Hepatocyte (in vitro differentiated cells): ENCODE results near the gene PIK3R6. TPM values are rescaled to one million over a fixed set of nuclear protein-coding genes. Genes with fewer than 3 reads are reported as not detected.

Source experiments
- DNase-seq: peaks from one replicate; pipeline ENCODE4 v3.0.0-alpha.2; 2016; ENCODE audit warnings: low spot score
- H2AFZ ChIP-seq: fragments of 200-600 bp; sonication (generic); 2 replicates; pipeline ENCODE4 v1.6.0; 2016; ENCODE audit warnings: antibody characterized with exemption, mild to moderate bottlenecking
- H3K27ac ChIP-seq: fragments of 200-600 bp; sonication (generic); 2 replicates; pipeline ENCODE4 v1.5.1; 2016; ENCODE audit warnings: mild to moderate bottlenecking
- H3K27me3 ChIP-seq: fragments of 200-600 bp; sonication (generic); 2 replicates; pipeline ENCODE4 v1.6.1; 2016
- H3K36me3 ChIP-seq: fragments of 200-600 bp; sonication (generic); replicated peaks from 2 replicates; pipeline ENCODE4 v1.5.1; 2016; ENCODE audit warnings: low read depth; ENCODE audit not compliant: insufficient read depth
- H3K4me1 ChIP-seq: fragments of 200-600 bp; sonication (generic); 2 replicates; pipeline ENCODE4 v1.5.1; 2016; ENCODE audit warnings: mild to moderate bottlenecking, moderate library complexity; ENCODE audit not compliant: insufficient read depth
- H3K4me2 ChIP-seq: fragments of 200-600 bp; sonication (generic); 2 replicates; pipeline ENCODE4 v1.6.0; 2016
- H3K4me3 ChIP-seq: fragments of 200-600 bp; sonication (generic); 2 replicates; pipeline ENCODE4 v1.5.1; 2016; ENCODE audit warnings: mild to moderate bottlenecking
- H3K79me2 ChIP-seq: fragments of 200-600 bp; sonication (generic); 2 replicates; pipeline ENCODE4 v1.6.0; 2017; ENCODE audit warnings: mild to moderate bottlenecking
- H3K9me2 ChIP-seq: fragments of 200-600 bp; sonication (generic); replicated peaks from 2 replicates; pipeline ENCODE4 v1.6.0; 2017; ENCODE audit warnings: mild to moderate bottlenecking; ENCODE audit not compliant: insufficient read depth
- H3K9me3 ChIP-seq: fragments of 200-600 bp; sonication (generic); 2 replicates; pipeline ENCODE4 v1.5.1; 2016; ENCODE audit warnings: low read depth, mild to moderate bottlenecking
- H4K20me1 ChIP-seq: fragments of 200-600 bp; sonication (generic); 2 replicates; pipeline ENCODE4 v1.6.0; 2016; ENCODE audit warnings: mild to moderate bottlenecking; ENCODE audit not compliant: insufficient read depth, poor library complexity, severe bottlenecking
- EZH2 ChIP-seq: fragments of 200-600 bp; sonication (generic); IDR thresholded peaks from 2 replicates; pipeline ENCODE4 v1.6.1; 2016; ENCODE audit warnings: antibody characterized with exemption, mild to moderate bottlenecking, borderline replicate concordance
- EZH2phosphoT487 ChIP-seq: fragments of 200-600 bp; sonication (generic); IDR thresholded peaks from one replicate; pipeline ENCODE4 v1.6.1; 2018; ENCODE audit warnings: antibody characterized with exemption, mild to moderate bottlenecking, low read depth, moderate library complexity; ENCODE audit not compliant: unreplicated experiment, severe bottlenecking
- WGBS: methylation state at CpG from one replicate; pipeline ENCODE4 v1.1.6; 2016; ENCODE audit warnings: low lambda C conversion rate; ENCODE audit errors: missing lambda C conversion rate; 5-methylcytosine and 5-hydroxymethylcytosine counted together
- polyA plus RNA-seq: library from polyadenylated mRNA; unstranded; fragments of >200 nt; fragmentation: Nextera tagmentation; extraction: Ambion mirVana; gene quantifications from 2 replicates; pipeline ENCODE4 v1.2.1, GENCODE V29; 2016
- total RNA-seq: library from RNA; depleted of rRNA; stranded (reverse); fragments of >200 nt; gene quantifications from 2 replicates; pipeline ENCODE4 v1.2.3, GENCODE V29; 2014
- TF ChIP-seq, protein P1 (sequence below): fragments of 200-600 bp; sonication (generic); IDR thresholded peaks from 2 replicates; pipeline ENCODE4 v1.5.1; 2016; ENCODE audit warnings: antibody characterized with exemption, mild to moderate bottlenecking; ENCODE audit not compliant: poor library complexity

Gene PIK3R6
- total and polyA plus RNA-seq, 2 experiments from 2014 or later, result 0.07 to 0.10 TPM

DNA sequence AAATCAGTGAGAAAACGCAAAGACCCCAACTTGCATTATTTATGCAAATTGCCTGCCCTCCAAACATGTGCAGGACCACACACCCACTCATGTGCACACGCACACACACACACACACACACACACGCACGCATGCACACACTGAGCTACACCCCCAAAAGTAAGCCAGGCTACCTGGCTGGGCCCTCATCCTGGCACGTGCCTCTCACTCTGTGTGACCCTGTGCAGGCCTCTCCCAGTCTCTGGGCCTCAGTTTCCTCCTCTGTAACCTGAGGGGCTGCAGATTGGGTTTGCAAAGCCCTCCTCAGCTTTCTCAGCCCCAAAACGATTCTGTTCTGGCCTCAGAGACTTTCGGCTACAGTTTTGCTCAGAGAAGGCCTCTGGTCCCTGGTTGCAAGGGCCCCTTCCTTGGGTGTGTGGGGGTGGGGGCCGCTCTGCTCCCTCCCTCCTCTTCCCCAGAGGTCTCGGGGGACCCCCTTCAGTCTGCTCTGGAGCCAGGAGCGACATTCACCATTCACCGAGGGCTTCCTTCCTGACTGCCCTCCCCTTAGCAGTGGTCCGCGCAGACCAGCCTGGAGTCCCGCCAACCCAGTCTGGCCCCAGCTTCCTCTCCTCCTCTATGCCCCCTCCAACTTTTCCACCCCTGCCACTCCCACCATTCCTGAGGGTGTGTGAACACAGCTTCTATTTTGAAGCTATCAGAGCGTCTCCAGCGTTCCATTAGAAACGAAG, 5.4 kb upstream of the PIK3R6 start:
- H3K27ac ChIP-seq, result no peak overlapping the region

DNA sequence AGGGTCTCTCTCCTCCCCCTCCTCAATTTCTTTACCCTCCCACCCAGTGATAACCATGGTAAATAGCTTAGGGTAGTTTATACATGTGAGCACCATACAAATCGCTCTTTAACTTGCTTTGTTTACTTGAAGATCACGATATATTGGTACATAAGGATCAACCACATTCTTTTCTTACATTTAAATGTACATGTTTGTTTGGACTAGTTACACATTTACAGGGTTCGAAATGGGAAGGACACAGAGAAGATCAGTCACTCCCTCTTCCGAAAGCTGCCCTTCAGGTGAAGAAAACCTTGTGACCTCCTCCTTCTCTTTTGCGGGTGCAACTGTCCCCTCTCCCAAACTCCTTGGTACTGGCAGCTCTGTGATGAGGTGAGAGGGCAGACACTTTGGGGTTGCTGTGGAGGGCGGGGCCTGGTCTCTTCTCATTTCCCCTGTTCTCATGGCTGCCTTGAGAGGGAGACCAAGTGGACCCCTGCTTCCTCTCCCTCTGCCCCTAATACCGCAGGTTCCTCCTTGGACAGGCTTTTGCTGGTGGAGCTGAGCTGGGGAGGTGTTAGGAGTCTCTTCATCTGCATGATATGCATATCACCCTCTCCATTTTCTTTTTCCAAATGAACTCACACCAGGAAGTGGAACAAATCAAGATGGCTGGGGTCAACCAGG, 4.7 kb upstream of the PIK3R6 start:
- Histone ChIP-seq H3K27me3 (peaks cover 10% of the 10 kb centered on the region), H2AFZ (no peak overlapping the region), H3K79me2 (no peaks in the 10 kb centered on the region), H3K4me2 (peak overlapping the region; percentile 62), H3K9me3 (no peaks in the 10 kb centered on the region), H4K20me1 (no peaks in the 10 kb centered on the region), H3K4me3 (no peak overlapping the region), H3K9me2 (no peaks in the 10 kb centered on the region), H3K36me3 (no peaks in the 10 kb centered on the region), H3K4me1 (peaks cover 13% of the 10 kb centered on the region), H3K27ac (no peak overlapping the region)
- DNase-seq, result no peak
- no peak for TF ChIP-seq EZH2
- no peak for TF ChIP-seq EZH2phosphoT487
- TF ChIP-seq, protein P1, sequence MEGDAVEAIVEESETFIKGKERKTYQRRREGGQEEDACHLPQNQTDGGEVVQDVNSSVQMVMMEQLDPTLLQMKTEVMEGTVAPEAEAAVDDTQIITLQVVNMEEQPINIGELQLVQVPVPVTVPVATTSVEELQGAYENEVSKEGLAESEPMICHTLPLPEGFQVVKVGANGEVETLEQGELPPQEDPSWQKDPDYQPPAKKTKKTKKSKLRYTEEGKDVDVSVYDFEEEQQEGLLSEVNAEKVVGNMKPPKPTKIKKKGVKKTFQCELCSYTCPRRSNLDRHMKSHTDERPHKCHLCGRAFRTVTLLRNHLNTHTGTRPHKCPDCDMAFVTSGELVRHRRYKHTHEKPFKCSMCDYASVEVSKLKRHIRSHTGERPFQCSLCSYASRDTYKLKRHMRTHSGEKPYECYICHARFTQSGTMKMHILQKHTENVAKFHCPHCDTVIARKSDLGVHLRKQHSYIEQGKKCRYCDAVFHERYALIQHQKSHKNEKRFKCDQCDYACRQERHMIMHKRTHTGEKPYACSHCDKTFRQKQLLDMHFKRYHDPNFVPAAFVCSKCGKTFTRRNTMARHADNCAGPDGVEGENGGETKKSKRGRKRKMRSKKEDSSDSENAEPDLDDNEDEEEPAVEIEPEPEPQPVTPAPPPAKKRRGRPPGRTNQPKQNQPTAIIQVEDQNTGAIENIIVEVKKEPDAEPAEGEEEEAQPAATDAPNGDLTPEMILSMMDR, result no peak
- WGBS, result 56% methylated on average over 7 of the region's 7 CpGs

More for the DNA sequence above, 5.4 kb upstream of the PIK3R6 start:
- Histone ChIP-seq H3K36me3 (no peaks in the 10 kb centered on the region), H3K9me2 (no peaks in the 10 kb centered on the region), H3K27me3 (peaks cover 14% of the 10 kb centered on the region), H3K79me2 (no peaks in the 10 kb centered on the region), H3K4me2 (peak overlapping the region; percentile 62), H3K4me1 (peaks cover 13% of the 10 kb centered on the region), H3K4me3 (no peak overlapping the region), H2AFZ (no peak overlapping the region), H4K20me1 (no peaks in the 10 kb centered on the region), H3K9me3 (no peaks in the 10 kb centered on the region)
- TF ChIP-seq EZH2 (no peak), EZH2phosphoT487 (no peak)
- TF ChIP-seq, protein P1, result no peak
- 88% methylated on average over 17 of the region's 17 CpGs for WGBS
- no peak for DNase-seq

DNA sequence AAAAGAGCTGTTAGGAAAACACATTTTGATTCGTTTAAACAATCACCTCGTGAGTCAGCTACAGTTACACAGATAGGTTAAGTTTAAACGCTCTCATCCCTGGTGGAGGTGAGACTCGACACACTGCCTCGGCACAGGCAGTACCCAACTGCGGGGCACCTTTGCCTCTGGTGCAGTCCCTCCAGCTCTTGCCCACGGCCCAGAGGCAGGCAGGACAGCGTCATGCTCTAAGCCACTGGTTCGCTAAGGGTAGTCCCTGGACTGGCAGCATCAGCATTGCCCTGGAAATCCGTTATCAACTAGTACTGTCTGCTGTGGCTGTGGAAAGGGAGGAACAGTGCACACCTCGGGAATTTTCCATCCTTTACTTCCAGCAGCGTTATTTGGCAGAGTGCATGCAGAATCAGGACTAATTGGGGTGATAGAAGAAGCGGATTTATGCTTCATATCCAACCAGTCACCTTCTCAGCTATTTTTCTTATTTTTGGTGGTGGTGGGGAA, 3.7 kb upstream of the PIK3R6 start:
- H3K27me3 ChIP-seq, result peaks cover 10% of the 10 kb centered on the region
- H3K9me3 ChIP-seq, result no peaks in the 10 kb centered on the region
- no peak overlapping the region for H2AFZ ChIP-seq
- TF ChIP-seq EZH2phosphoT487 (no peak), EZH2 (no peak)
- TF ChIP-seq, protein P1, result no peak
- peaks cover 13% of the 10 kb centered on the region for H3K4me1 ChIP-seq
- no peaks in the 10 kb centered on the region for H3K9me2 ChIP-seq
- no peaks in the 10 kb centered on the region for H3K79me2 ChIP-seq
- H3K27ac ChIP-seq, result no peak overlapping the region
- no peaks in the 10 kb centered on the region for H3K36me3 ChIP-seq
- no peak overlapping the region for H3K4me2 ChIP-seq
- H4K20me1 ChIP-seq, result no peaks in the 10 kb centered on the region
- 83% methylated on average over 13 of the region's 13 CpGs for WGBS
- no peak for DNase-seq
- no peak overlapping the region for H3K4me3 ChIP-seq
